SW 1271 (cell line): ENCODE measurements around the gene CDC37.

Source experiments
- DNase-seq, 2 experiments: peaks; one replicate each; lab custom pipeline; 2025; lab: John Stamatoyannopoulos, UW

CDC37 gene

GRCh38 chr19:10353793-10354391 is 49.5 kb downstream of the CDC37 start:
- DNase-seq: no peak

- DNase-seq: no peak
Measured at GRCh38 chr19:10352764-10353671, 50.3 kb downstream of the CDC37 start.

GRCh38 chr19:10346509-10346908 is 56.8 kb downstream of the CDC37 start:
- DNase-seq: no peak

GRCh38 chr19:10344780-10345179 is 58.6 kb downstream of the CDC37 start:
- no peak for DNase-seq

- DNase-seq: no peak
Measured at GRCh38 chr19:10343495-10343894, 59.8 kb downstream of the CDC37 start.
